Measurements from ENCODE around the gene ADGRD1.

DNA sequence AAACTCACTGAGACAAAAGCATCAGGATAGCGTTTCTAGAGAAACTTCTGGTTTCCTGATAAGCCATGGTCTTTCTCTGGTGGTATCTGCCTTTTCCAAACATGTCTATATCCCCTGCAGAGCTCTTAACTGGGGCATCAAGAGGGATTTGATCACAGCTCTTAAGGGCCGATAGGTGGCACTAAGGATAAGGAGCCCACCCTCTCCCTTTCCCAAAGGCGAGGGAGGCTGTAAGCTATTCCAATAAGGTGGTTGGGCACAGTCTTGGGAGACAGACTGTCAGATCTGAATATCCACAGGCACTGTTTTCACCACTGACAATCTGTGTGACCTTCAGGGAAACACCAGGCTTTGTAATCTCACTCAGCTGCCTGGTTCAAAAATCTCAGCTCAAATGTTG lies 206.0 kb downstream of the ADGRD1 start:
- TF ChIP-seq POLR2A (IDR thresholded peaks at IDR 0.05): no peak
- TF ChIP-seq, protein P1, sequence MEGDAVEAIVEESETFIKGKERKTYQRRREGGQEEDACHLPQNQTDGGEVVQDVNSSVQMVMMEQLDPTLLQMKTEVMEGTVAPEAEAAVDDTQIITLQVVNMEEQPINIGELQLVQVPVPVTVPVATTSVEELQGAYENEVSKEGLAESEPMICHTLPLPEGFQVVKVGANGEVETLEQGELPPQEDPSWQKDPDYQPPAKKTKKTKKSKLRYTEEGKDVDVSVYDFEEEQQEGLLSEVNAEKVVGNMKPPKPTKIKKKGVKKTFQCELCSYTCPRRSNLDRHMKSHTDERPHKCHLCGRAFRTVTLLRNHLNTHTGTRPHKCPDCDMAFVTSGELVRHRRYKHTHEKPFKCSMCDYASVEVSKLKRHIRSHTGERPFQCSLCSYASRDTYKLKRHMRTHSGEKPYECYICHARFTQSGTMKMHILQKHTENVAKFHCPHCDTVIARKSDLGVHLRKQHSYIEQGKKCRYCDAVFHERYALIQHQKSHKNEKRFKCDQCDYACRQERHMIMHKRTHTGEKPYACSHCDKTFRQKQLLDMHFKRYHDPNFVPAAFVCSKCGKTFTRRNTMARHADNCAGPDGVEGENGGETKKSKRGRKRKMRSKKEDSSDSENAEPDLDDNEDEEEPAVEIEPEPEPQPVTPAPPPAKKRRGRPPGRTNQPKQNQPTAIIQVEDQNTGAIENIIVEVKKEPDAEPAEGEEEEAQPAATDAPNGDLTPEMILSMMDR (IDR thresholded peaks at IDR 0.05): no peak

Data from vagina (tissue), 2 donors.